H1 (cell line): ENCODE data around the gene LANCL2.

ENCODE experiments used
- ATF3 ChIP-seq: IDR thresholded peaks from 2 replicates; pipeline ENCODE4 v1.6.1; 2011; ENCODE audit warnings: low read depth, mild to moderate bottlenecking, low read length; ENCODE audit not compliant: insufficient read depth
- BRCA1 ChIP-seq: IDR thresholded peaks from 2 replicates; pipeline ENCODE4 v1.6.1; 2012; ENCODE audit warnings: low read depth, low read length, improper control_type of control experiment
- CBX8 ChIP-seq: fragments of 300-800, 300-1000 bp; sonication (generic); IDR thresholded peaks from 2 replicates; pipeline ENCODE4 v1.7.1; 2016; ENCODE audit warnings: low read depth, low read length, borderline replicate concordance
- CTCF ChIP-seq, 3 experiments: IDR thresholded peaks; 1 replicate in 2 of 3; 2 replicates in 1 of 3; pipeline versions ENCODE4 v1.5.1 to v1.6.1; 2011; ENCODE audit warnings: low read length in 3 of 3, mild to moderate bottlenecking in 3 of 3, inconsistent platforms in 2 of 3, low read depth in 1 of 3, moderate library complexity in 1 of 3; ENCODE audit not compliant: insufficient read depth in 1 of 3; ENCODE audit errors: control extremely low read depth in 1 of 3
- EP300 ChIP-seq, 2 experiments: IDR thresholded peaks; 1 replicate in 1 of 2; 2 replicates in 1 of 2; pipeline ENCODE4 v1.6.1; 2011 to 2012; ENCODE audit warnings: low read depth in 2 of 2, low read length in 2 of 2, mild to moderate bottlenecking in 2 of 2, borderline replicate concordance in 1 of 2, inconsistent platforms in 1 of 2, moderate library complexity in 1 of 2
- JUN ChIP-seq: IDR thresholded peaks from 2 replicates; pipeline ENCODE4 v1.6.1; 2011; ENCODE audit warnings: low read depth, mild to moderate bottlenecking, improper control_type of control experiment, low read length
- JUND ChIP-seq: IDR thresholded peaks from 2 replicates; pipeline ENCODE4 v1.6.1; 2011; ENCODE audit warnings: mild to moderate bottlenecking, improper control_type of control experiment, low read length
- POLR2A ChIP-seq, 2 experiments: IDR thresholded peaks; 1 replicate in 1 of 2; 2 replicates in 1 of 2; pipeline ENCODE4 v1.6.1; 2011; ENCODE audit warnings: low read depth in 2 of 2, low read length in 2 of 2, mild to moderate bottlenecking in 2 of 2; ENCODE audit errors: control extremely low read depth in 1 of 2
- POLR2AphosphoS5 ChIP-seq: IDR thresholded peaks from 2 replicates; pipeline ENCODE4 v1.6.1; 2011; ENCODE audit warnings: low read depth, low read length
- RFX5 ChIP-seq: IDR thresholded peaks from 2 replicates; pipeline ENCODE4 v1.6.1; 2011; ENCODE audit warnings: low read depth, low read length, improper control_type of control experiment, borderline replicate concordance
- RNF2 ChIP-seq: fragments of 200-900, 300-1000 bp; sonication (generic); IDR thresholded peaks from 2 replicates; pipeline ENCODE4 v1.7.1; 2016; ENCODE audit warnings: borderline replicate concordance, low read depth, mild to moderate bottlenecking, antibody characterized with exemption, low read length; ENCODE audit not compliant: poor library complexity, severe bottlenecking; ENCODE audit errors: missing control alignments
- TAF1 ChIP-seq: IDR thresholded peaks from 2 replicates; pipeline ENCODE4 v1.6.1; 2011; ENCODE audit warnings: mild to moderate bottlenecking, low read depth, low read length
- USF2 ChIP-seq: IDR thresholded peaks from 2 replicates; pipeline ENCODE4 v1.6.1; 2011; ENCODE audit warnings: low read length, improper control_type of control experiment

GRCh38 chr7:55397617-55398016 lies 32.5 kb downstream of the LANCL2 start:
- TF ChIP-seq TAF1 (no peak), CTCF (IDR thresholded peaks at IDR 0.05; ENCODE audit: control extremely low read depth in 1 of 3, insufficient read depth in 1 of 3, low read depth in 1 of 3, low read length in 3 of 3) (no peak), ATF3 (no peak), CBX8 (no peak), USF2 (no peak), JUND (no peak), POLR2AphosphoS5 (no peak), RFX5 (no peak), POLR2A (IDR thresholded peaks at IDR 0.05; ENCODE audit: control extremely low read depth in 1 of 2, low read depth in 2 of 2, low read length in 2 of 2) (no peak), RNF2 (no peak), JUN (no peak), EP300 (IDR thresholded peaks at IDR 0.05; ENCODE audit: borderline replicate concordance in 1 of 2, low read depth in 2 of 2, low read length in 2 of 2) (no peak), BRCA1 (no peak)
